ENCODE results near the gene SPINK5.

SPINK5 gene

GRCh38 chr5:148091991-148092964 lies 28.5 kb downstream of the SPINK5 start:
- DNase-seq (ENCODE audit: low read depth) = no peak

GRCh38 chr5:148094336-148094735 lies 30.6 kb downstream of the SPINK5 start:
- no peak for DNase-seq (ENCODE audit: low read depth)

GRCh38 chr5:148104226-148104625 lies 40.4 kb downstream of the SPINK5 start:
- DNase-seq (ENCODE audit: low read depth) = no peak

- no peak for DNase-seq (ENCODE audit: low read depth)
Observed at GRCh38 chr5:148107608-148108007, 43.8 kb downstream of the SPINK5 start.

- DNase-seq (ENCODE audit: low read depth) = no peak
Observed at GRCh38 chr5:148113243-148113642, 49.5 kb downstream of the SPINK5 start.

- no peak for DNase-seq (ENCODE audit: low read depth)
Observed at GRCh38 chr5:148120317-148120716, 56.5 kb downstream of the SPINK5 start.

GRCh38 chr5:148125641-148126040 lies 61.9 kb downstream of the SPINK5 start:
- DNase-seq (ENCODE audit: low read depth) = no peak

- DNase-seq (ENCODE audit: low read depth) = no peak
Observed at GRCh38 chr5:148135091-148136048, 71.6 kb downstream of the SPINK5 start.

- no peak for DNase-seq (ENCODE audit: low read depth)
Observed at GRCh38 chr5:148140846-148141245, 77.1 kb downstream of the SPINK5 start.

GRCh38 chr5:148141645-148142044 lies 77.9 kb downstream of the SPINK5 start:
- DNase-seq (ENCODE audit: low read depth) = no peak

GRCh38 chr5:148145916-148146315 lies 82.1 kb downstream of the SPINK5 start:
- DNase-seq (ENCODE audit: low read depth) = no peak

GRCh38 chr5:148146487-148146886 lies 82.7 kb downstream of the SPINK5 start:
- DNase-seq (ENCODE audit: low read depth) = no peak

GRCh38 chr5:148147415-148147814 lies 83.6 kb downstream of the SPINK5 start:
- DNase-seq (ENCODE audit: low read depth) = no peak

- DNase-seq (ENCODE audit: low read depth) = no peak
Observed at GRCh38 chr5:148151872-148152271, 88.1 kb downstream of the SPINK5 start.

GRCh38 chr5:148152781-148153180 lies 89.0 kb downstream of the SPINK5 start:
- DNase-seq (ENCODE audit: low read depth) = no peak

GRCh38 chr5:148156609-148157008 lies 92.8 kb downstream of the SPINK5 start:
- no peak for DNase-seq (ENCODE audit: low read depth)

- DNase-seq (ENCODE audit: low read depth) = no peak
Observed at GRCh38 chr5:148162038-148162437, 98.3 kb downstream of the SPINK5 start.

GRCh38 chr5:148163345-148163744 lies 99.6 kb downstream of the SPINK5 start:
- no peak for DNase-seq (ENCODE audit: low read depth)

- DNase-seq (ENCODE audit: low read depth) = no peak
Observed at GRCh38 chr5:148166550-148167283, 102.9 kb downstream of the SPINK5 start.

GRCh38 chr5:148168246-148168645 lies 104.5 kb downstream of the SPINK5 start, which contains the start of gene SPINK14:
TSS of gene SPINK14 (plus strand) at chr5:148168546. CDS start at chr5:148169733, 1,187 bp downstream.
- no peak for DNase-seq (ENCODE audit: low read depth)

- DNase-seq (ENCODE audit: low read depth) = no peak
Observed at GRCh38 chr5:148172377-148172776, 108.6 kb downstream of the SPINK5 start.

GRCh38 chr5:148176480-148176879 lies 112.7 kb downstream of the SPINK5 start:
- no peak for DNase-seq (ENCODE audit: low read depth)

Measured in fibroblast of gingiva (primary cell).